Mucosa of descending colon (tissue), 3 donors: ENCODE results near the gene COX8A. TPM values are rescaled to one million over a fixed set of nuclear protein-coding genes. Genes with fewer than 3 reads are reported as not detected.
A peak's percentile ranks its signal among the peaks of the same experiment; 100 is the strongest.

Experiments
- ATAC-seq: fragments of 200-7000 bp; cut with Tn5 transposase; one replicate; pipeline ENCODE4 v1.9.1; 2020; ENCODE audit warnings: mild to moderate bottlenecking, moderate library complexity
- DNase-seq, 3 donors: peaks; one replicate each; pipeline ENCODE4 v3.0.0-alpha.2; 2020
- H3K36me3 ChIP-seq: fragments of 200-600 bp; one replicate; pipeline ENCODE4 v1.8.0; 2021; ENCODE audit warnings: low read depth, mild to moderate bottlenecking
- H3K4me1 ChIP-seq: fragments of 200-600 bp; one replicate; pipeline ENCODE4 v1.8.0; 2021; ENCODE audit warnings: low read depth, mild to moderate bottlenecking
- H3K4me3 ChIP-seq: fragments of 200-600 bp; one replicate; pipeline ENCODE4 v1.8.0; 2021; ENCODE audit warnings: mild to moderate bottlenecking
- H3K9me3 ChIP-seq: fragments of 200-600 bp; one replicate; pipeline ENCODE4 v1.8.0; 2021; ENCODE audit warnings: mild to moderate bottlenecking
- intact Hi-C, 2 donors: fragments of 100-400 bp; cut with DNase I in 1 of 2; cut with micrococcal nuclease in 1 of 2; formaldehyde crosslinking; loops; one replicate each; pipeline versions ENCODE4 v1.11.0 to v1.11.1; 2022; cut with DNase I, micrococcal nuclease
- total RNA-seq, 3 donors: library from RNA; stranded (reverse); fragmentation: NEBNext Ultra II Directional in 2 of 3; extraction: Animal tissue kit (Norgen Biotek cat#: 25700) in 2 of 3; gene quantifications; one replicate each; pipeline versions ENCODE4 v1.2.1 to v1.2.4, GENCODE V29; 2021 to 2023
- TF ChIP-seq, protein P1 (sequence below): fragments of 200-600 bp; IDR thresholded peaks from one replicate; pipeline ENCODE4 v1.8.0; 2022; ENCODE audit warnings: antibody characterized with exemption, mild to moderate bottlenecking
- donor health status: DM: no; HTN: no; CAD: no; lungs with moderate emphysema.
- donor health status: DM: no; HTN: no; CAD: no.
- donor health status: DM: no; HTN: yes; CAD: no.

Gene COX8A
- total RNA-seq, 3 donors from 2014 or later = 412 to 707 (median 630) TPM

DNA sequence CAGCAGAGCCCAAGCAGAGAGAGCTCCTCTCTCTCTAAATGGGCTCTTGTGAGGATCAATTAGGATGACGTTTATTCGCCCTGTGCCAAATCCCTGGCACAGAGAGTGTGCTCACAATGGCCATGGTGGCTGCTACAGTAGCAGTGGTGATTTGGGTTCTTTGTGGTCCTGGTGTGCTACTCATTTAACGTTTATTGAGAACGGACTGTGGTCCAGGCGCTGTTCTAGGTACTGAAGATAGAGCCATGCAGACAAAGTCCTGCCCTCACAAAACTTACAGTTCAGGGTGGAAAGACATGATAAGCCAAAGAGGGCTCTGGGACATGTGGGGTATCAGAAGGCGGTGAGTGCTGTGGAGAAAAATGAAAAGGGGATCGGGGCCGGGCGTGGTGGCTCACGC, 17.1 kb downstream of the COX8A start:
- TF ChIP-seq, protein P1, sequence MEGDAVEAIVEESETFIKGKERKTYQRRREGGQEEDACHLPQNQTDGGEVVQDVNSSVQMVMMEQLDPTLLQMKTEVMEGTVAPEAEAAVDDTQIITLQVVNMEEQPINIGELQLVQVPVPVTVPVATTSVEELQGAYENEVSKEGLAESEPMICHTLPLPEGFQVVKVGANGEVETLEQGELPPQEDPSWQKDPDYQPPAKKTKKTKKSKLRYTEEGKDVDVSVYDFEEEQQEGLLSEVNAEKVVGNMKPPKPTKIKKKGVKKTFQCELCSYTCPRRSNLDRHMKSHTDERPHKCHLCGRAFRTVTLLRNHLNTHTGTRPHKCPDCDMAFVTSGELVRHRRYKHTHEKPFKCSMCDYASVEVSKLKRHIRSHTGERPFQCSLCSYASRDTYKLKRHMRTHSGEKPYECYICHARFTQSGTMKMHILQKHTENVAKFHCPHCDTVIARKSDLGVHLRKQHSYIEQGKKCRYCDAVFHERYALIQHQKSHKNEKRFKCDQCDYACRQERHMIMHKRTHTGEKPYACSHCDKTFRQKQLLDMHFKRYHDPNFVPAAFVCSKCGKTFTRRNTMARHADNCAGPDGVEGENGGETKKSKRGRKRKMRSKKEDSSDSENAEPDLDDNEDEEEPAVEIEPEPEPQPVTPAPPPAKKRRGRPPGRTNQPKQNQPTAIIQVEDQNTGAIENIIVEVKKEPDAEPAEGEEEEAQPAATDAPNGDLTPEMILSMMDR = no peak
- Histone ChIP-seq H3K4me3 (no peak overlapping the region), H3K9me3 (no peaks in the 10 kb centered on the region), H3K4me1 (peaks cover 10% of the 10 kb centered on the region), H3K36me3 (no peaks in the 10 kb centered on the region)
- ATAC-seq (no peak), DNase-seq (no peak)
- intact Hi-C loops = no loop called here

DNA sequence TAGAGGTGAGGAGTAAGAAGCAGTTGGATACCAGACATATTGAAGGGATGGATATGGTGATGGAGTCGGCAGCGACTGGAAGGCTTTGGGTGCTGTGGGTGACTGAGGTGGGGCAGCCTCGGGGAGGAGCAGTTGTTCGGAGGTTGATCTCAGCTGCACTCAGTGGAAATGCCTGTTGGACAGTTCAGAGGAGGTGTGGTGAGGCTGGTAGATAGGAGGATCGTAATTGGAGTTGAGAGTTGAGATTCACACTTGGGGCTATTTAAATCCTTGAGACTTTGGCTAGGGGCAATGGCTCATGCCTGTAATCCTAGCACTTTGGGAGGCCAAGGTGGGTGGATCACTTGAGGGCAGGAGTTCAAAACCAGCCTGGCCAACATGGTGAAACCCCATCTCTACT, 18.7 kb downstream of the COX8A start:
- Histone ChIP-seq H3K9me3 (no peaks in the 10 kb centered on the region), H3K36me3 (peaks cover 10% of the 10 kb centered on the region), H3K4me1 (no peaks in the 10 kb centered on the region), H3K4me3 (no peak overlapping the region)
- TF ChIP-seq, protein P1 = no peak
- intact Hi-C loops = no loop called here
- no peak for DNase-seq
- no peak for ATAC-seq

DNA sequence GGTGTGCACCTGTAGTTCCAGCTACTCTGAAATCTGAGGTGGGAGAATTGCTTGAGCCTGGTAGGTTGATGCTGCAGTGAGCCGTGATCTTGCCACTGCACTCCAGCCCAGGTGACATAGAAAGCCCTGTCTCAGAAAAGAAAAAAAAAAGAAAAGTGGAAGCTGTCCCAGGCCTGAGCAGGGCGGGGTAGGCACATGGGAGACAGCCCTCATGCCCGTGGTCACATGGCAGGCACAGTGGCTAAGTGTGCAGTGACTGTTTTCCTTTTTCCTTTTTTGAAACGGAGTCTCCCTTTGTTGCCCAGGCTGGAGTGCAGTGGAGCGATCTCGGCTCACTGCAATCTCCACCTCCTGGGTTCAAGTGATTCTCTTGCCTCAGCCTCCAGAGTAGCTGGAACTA, 19.6 kb downstream of the COX8A start:
- Histone ChIP-seq H3K9me3 (no peaks in the 10 kb centered on the region), H3K4me1 (peaks cover under 1% of the 10 kb centered on the region), H3K36me3 (peaks cover 10% of the 10 kb centered on the region), H3K4me3 (no peak overlapping the region)
- ATAC-seq (peak; percentile 33), DNase-seq (no peak)
- TF ChIP-seq, protein P1 = no peak
- intact Hi-C loops = no loop called here

DNA sequence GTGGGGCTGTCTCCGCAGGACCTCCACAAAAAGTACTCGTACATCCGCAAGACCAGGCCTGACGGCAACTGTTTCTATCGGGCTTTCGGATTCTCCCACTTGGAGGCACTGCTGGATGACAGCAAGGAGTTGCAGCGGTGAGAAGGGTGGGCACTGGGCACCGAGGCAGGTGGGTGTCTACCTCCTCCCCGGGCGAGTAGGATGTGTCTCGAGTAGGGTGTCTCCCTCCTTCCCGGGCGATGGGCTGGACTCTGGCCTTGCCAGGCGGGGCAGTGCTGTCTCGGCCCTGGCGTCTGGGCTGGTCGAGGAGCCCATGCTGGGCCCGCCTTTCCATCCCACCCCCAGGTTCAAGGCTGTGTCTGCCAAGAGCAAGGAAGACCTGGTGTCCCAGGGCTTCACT, 22.1 kb downstream of the COX8A start:
- intact Hi-C loops = no loop called here

DNA sequence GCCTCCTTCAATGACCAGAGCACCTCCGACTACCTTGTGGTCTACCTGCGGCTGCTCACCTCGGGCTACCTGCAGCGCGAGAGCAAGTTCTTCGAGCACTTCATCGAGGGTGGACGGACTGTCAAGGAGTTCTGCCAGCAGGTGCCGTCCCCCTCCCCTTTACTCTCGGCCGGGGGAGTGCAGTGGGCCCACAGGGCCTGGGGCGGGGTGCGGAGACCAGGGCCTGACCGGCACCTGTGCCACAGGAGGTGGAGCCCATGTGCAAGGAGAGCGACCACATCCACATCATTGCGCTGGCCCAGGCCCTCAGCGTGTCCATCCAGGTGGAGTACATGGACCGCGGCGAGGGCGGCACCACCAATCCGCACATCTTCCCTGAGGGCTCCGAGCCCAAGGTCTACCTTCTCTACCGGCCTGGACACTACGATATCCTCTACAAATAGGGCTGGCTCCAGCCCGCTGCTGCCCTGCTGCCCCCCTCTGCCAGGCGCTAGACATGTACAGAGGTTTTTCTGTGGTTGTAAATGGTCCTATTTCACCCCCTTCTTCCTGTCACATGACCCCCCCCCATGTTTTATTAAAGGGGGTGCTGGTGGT, 22.8 kb downstream of the COX8A start:
- intact Hi-C loops = no loop called here
- no peak for ATAC-seq
- H3K9me3 ChIP-seq = no peaks in the 10 kb centered on the region

More for the DNA sequence above, 22.1 kb downstream of the COX8A start:
- H3K9me3 ChIP-seq = no peaks in the 10 kb centered on the region
- no peak overlapping the region for H3K4me3 ChIP-seq
- peaks cover 15% of the 10 kb centered on the region for H3K4me1 ChIP-seq
- peaks cover 10% of the 10 kb centered on the region for H3K36me3 ChIP-seq
- DNase-seq = no peak
- no peak for ATAC-seq
- TF ChIP-seq, protein P1 = no peak

More for the DNA sequence above, 22.8 kb downstream of the COX8A start:
- peaks cover 10% of the 10 kb centered on the region for H3K36me3 ChIP-seq
- peaks cover 15% of the 10 kb centered on the region for H3K4me1 ChIP-seq
- no peak for DNase-seq
- no peak overlapping the region for H3K4me3 ChIP-seq
- TF ChIP-seq, protein P1 = no peak
